HG02678 (cell line): ENCODE data around the gene KLHL42.

ENCODE experiments used
- ATAC-seq: cut with Tn5 transposase; IDR thresholded peaks from one replicate; pipeline ENCODE4 v1.9.1; 2021; ENCODE audit warnings: mild to moderate bottlenecking, moderate library complexity; ENCODE audit not compliant: unreplicated experiment

KLHL42 gene

GRCh38 chr12:27852117-27852516, 72.1 kb downstream of the KLHL42 start:
- ATAC-seq, result no peak
